ENCODE measurements around the gene APOBEC2.

APOBEC2 gene

GRCh38 chr6:41092421-41093140, 39.6 kb downstream of the APOBEC2 start:
- DNase-seq, result no peak

DNA sequence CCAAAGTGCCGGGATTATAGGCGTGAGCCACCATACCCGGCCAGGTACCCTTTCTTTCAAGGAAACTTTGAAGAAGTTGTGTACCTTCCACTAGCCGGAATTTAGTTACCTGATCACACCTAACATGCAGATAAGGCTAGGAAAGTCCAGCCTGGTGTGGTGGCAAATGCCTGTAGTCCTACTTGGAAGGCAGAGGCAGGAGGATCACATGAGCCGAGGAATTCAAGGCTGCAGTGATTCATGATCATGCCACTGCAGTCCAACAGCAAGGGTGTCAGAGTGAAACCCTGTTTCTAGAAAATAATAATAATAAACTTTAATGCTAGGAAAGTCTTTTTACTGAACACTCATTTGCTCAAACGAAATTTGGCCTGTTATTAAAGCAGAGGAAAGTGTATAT, 40.7 kb downstream of the APOBEC2 start:
- DNase-seq, result no peak

- no peak for DNase-seq
Observed at GRCh38 chr6:41097467-41098090, 44.6 kb downstream of the APOBEC2 start.

GRCh38 chr6:41098366-41098765, 45.4 kb downstream of the APOBEC2 start:
- no peak for DNase-seq

GRCh38 chr6:41100871-41101287, 47.9 kb downstream of the APOBEC2 start:
- peak in 1 of 4 experiments; percentile 4 for DNase-seq

- DNase-seq, result no peak
Observed at GRCh38 chr6:41103847-41104246, 50.8 kb downstream of the APOBEC2 start.

DNA sequence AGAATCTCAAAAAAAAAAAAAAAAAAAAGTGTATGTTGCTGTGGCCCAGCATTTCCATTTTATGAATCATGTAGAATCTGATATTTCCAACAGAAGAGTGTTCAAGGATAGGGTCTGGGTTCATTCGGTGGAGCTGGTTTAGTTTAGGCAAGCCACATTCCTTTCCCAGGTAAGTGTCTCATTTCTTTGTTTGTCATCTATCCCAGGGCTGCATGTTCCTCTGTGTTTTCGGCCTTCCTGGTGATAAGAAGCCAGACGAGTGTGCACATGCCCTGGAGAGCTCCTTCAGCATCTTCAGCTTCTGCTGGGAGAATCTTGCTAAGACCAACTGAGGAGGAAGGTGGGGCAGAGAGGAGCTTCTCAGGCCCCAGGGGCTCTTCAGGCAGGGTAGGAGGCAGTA, 58.0 kb downstream of the APOBEC2 start:
- no peak for DNase-seq
